ENCODE results near the gene ACTN3.
"Not testable (repeated sequence)": the region's sequence is repeated elsewhere in the genome, so short reads cannot be mapped to it uniquely, and the experiment has no call there.

GRCh38 chr11:66589315-66589714 is 42.6 kb downstream of the ACTN3 start:
- TF ChIP-seq CTCF, POLR2AphosphoS5, POLR2A (IDR thresholded peaks at IDR 0.05): not testable (repeated sequence)
